ENCODE results near the gene XPO6.

The XPO6 gene

DNA sequence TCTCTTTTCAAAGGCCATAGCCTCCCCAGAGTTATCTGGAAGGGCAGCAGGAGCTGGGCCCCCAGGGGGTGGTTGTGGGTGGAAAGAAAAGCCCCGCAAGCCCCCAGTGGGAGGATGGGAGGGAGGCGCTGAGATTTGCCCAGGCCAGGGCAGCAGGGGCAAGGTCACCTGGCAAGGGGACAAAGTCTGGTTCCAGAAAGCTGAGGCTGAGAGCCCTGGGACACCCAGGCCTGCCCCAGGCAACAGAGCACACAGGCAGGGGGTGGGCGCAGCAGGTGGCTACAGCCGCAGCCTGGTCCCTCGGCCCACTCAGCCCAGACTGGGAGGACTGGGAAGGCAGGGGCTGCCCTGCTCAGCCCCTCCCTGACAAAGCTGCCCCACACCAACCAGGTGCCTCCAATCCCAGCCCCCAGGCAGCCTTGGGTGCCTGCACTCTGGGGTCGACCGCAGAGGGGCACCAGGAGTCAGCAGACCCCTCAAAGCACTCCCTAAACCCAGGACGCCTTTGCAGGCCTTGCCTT is 124.6 kb downstream of the XPO6 start:
- no peak for DNase-seq

- no peak for DNase-seq
Observed at GRCh38 chr16:28086186-28087139, 125.3 kb downstream of the XPO6 start.

GRCh38 chr16:28085389-28086171 is 126.2 kb downstream of the XPO6 start:
- no peak for DNase-seq

GRCh38 chr16:28084209-28084608 is 127.6 kb downstream of the XPO6 start:
- no peak for DNase-seq

GRCh38 chr16:28082624-28083023 is 129.1 kb downstream of the XPO6 start:
- DNase-seq = no peak

DNA sequence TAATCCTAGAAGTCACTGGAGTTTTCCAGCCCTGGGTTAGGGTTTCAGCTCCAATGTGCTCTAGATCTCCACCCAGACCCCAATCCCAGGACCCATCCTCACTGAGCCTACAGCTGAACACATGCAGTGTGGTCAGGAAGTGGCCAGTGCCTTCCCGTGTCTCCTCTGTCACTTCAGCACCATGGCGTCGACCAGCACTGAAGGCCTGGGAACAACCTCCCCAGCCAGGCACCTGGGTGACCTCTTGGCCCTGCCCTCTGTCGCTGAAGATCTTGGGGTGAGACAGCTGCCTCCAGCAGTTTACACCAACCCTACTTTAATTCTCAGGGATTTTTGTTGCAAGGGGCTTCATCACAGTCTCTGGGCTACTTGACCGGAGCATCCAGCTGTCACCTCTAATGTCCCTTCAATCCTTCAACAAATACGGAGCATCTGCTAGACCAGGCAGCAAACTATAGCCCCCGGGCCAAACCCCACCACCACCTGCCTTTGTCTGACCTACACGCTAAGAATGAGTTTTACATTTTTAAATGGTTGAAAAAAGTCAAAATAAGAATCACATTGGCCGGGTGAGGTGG is 130.3 kb downstream of the XPO6 start:
- DNase-seq = no peak

DNA sequence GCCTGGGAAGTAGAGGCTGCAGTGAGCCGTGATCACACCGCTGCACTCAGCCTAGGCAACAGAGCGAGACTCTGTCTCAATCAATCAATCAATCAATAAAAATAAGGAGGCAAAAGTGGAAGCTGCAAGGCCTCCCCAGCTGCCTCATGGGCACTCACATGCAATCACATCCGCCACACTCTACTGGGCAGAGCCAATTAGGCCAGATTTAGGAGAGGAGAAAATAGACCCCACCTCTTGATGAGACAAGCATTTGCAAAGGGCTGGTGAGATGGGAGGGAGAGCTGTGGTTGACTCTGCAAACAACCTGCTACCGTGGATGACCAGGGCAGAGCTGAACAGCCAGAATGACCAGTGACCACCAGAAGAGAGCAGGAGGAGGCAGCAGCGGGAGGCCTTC is 133.5 kb downstream of the XPO6 start:
- no peak for DNase-seq

- no peak for DNase-seq
Observed at GRCh38 chr16:28073836-28074235, 137.9 kb downstream of the XPO6 start.

- DNase-seq = no peak
Observed at GRCh38 chr16:28072087-28072486, 139.7 kb downstream of the XPO6 start.

- DNase-seq = no peak
Observed at GRCh38 chr16:28069971-28070794, 141.6 kb downstream of the XPO6 start.

DNA sequence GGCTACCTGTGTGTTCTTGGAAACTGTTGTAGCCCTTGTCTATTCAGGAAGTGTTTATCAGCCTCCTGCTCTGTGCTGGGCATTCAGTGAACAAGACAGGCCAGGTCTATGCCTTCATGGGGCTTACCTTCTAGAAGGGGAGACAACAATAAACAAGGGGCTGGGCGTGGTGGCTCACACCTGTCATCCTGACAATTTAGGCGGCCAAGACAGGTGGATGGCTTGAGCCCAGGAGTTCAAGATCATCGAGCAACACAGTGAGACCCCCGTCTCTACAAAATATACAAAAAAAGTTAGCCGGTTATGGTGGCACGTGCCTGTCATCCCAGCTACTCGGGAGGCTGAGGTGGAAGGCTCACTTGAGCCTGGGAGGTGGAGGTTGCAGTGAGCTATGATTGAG is 142.8 kb downstream of the XPO6 start:
- no peak for DNase-seq

- no peak for DNase-seq
Observed at GRCh38 chr16:28067604-28068379, 144.0 kb downstream of the XPO6 start.

- no peak for DNase-seq
Observed at GRCh38 chr16:28064706-28065249, 147.0 kb downstream of the XPO6 start.

DNA sequence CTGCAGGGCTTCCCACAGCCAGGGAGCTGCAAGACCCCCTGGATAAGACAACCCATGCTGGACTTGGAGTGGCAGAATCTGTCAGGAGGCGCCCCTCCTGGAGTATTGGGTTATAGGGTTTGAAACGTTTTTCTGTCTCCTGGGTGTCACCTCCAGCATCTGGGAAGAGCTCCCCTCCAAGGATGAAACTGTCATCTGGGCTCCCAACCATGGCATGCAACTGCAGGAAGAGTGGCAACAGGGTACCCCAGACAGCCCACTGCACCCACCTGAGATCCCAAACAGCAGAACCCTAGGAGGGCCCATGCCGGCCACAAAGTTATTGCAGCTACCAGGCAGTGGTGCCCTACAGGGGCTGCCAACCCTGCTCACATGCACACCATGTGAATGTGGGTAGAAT is 147.6 kb downstream of the XPO6 start:
- DNase-seq = no peak

DNA sequence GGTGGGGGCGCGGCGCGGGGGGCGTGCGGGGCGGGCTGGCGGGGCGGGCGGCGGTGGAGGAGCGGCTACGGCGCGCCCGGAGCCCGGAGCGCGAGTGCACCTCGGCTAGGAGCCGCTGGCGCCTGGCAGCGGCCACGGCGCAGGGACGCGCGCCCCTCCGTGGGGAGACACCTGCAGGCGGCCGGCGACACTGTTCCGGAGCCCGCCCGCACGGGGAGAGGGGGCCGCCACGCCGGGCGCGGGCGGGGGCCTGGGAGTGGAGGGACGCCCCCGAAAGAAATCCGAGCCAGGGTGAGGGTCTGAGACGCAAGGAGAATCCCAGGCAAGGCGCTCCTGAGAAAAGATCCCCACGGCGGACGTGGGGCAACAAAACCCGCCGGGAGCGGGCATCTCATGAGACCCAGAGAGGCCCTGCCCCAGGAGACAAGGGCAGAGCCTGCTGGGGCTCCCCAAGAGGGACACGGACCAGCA is 148.1 kb downstream of the XPO6 start, which contains the start of gene GSG1L:
TSS of gene GSG1L (minus strand) at position 124 of the 471 bp plus-strand sequence. CDS start 290 bp downstream, outside the sequence.
- DNase-seq = no peak

GRCh38 chr16:28062847-28063521 is 148.8 kb downstream of the XPO6 start:
- DNase-seq = peak in 1 of 2 donors; percentile 37

- no peak for DNase-seq
Observed at GRCh38 chr16:28062261-28062846, 149.4 kb downstream of the XPO6 start.

GRCh38 chr16:28061352-28062101 is 150.2 kb downstream of the XPO6 start:
- DNase-seq = no peak

Measured in inflammatory macrophage (primary cell).